CD4-positive, alpha-beta T cell treated with Interleukin-10 for 1 hour (primary cell): ENCODE measurements around the gene CCBE1.

Experiments used
- DNase-seq: peaks from one replicate; pipeline ENCODE4 v3.0.0-alpha.2; 2020

Gene CCBE1

DNA sequence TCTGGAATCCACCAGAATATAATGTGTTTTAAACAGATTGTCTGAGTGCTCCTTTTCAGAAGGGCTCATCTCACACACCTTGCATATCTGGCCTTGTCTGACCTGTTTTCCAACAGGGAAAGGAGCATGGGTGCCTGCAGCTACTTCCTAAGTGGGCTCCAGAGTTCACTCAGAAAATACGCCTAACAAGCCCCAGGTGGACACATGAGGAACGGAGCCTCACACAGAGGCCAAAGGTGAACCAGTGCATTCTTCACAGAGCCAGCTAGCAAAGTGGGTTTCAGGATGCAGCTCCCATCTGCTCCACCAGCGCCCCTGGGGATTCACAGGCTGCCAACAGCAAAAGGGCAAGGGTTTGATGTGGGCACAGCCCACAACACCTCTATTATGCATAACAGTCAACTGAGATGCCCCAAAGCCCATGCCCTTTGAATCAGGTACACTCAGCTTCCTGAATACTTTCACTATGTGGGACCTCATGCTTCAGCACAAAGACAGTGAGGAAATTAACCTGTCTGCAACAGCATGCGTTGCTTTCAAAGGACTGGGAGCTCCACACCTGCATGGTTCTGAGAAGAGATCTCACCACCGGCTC, 86.6 kb downstream of the CCBE1 start:
- no peak for DNase-seq

DNA sequence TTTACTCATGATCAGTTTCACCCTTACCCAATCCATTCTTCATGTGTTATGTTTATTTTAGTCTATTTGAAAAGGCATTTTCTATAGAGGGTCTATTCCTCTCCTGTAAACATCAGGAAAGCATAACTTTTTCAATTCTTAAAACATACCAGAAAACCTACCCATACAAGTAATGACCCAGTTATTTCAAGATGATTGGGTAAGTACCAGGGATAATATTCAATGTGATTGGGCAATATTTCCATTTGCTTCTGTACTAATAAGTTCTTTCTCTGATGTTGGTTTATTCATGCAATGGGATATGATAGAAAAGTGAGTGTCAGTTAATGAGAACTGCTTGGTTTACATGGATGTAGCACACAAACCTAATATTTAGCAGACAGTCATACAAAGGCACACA, 87.6 kb downstream of the CCBE1 start:
- DNase-seq = no peak

DNA sequence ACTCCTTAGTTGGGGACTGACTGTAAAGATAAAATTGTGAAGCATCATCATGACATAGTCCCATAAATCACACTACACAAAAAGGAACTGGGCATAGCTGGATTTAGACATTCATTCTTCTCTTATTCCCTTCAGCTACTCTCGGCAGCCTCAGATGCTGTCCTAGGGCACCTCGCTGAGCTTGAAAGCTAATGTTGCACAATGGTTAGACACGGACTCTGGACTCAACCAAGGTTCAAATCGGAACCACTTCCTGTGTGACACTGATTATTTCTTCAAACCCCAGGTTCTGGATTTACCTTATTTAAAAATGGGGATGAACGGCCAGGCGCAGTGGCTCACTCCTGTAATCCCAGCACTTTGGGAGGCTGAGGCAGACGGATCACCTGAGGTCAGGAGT, 89.8 kb downstream of the CCBE1 start:
- no peak for DNase-seq

GRCh38 chr18:59607078-59607379, 90.2 kb downstream of the CCBE1 start:
- no peak for DNase-seq

DNA sequence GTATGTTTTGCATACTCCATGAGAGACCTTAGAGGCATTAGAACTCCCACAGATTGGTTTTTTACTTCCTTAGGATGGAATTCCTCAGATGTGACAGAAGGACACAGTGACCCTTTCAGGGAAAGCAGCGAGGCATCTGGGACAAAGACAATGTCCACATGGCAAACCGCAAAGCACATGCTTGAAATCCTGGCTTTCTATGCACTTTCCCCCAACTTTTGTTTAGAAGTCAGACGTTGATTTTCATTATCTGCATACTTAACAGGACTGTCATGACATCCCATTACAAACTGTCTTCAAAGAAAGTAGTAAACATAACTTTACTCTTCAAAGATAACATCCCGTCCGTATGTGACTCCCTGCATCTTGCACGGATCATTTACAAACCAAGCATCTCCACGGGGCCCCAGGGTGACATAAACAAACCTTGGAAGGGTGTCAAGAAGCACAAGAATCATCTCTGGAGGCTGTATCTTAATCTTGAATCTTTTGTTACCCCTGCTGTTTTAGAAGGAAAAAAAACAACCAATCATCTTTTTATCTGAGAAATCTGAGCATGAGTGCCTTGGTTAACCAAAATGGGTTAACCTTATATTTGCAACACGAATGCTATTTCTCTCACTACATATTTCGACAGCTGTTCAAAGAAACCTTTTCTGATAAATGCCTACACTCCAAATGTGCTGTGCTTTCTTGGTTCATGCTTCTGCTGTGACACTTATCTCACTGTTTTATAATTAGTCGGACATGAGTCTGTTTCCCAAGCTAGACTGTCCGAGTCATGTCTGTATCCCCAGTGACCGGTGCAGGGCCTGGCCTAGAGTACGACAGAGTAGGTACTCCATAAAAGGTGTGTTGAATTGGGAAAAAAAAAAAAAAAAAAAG, 90.8 kb downstream of the CCBE1 start:
- DNase-seq = no peak

DNA sequence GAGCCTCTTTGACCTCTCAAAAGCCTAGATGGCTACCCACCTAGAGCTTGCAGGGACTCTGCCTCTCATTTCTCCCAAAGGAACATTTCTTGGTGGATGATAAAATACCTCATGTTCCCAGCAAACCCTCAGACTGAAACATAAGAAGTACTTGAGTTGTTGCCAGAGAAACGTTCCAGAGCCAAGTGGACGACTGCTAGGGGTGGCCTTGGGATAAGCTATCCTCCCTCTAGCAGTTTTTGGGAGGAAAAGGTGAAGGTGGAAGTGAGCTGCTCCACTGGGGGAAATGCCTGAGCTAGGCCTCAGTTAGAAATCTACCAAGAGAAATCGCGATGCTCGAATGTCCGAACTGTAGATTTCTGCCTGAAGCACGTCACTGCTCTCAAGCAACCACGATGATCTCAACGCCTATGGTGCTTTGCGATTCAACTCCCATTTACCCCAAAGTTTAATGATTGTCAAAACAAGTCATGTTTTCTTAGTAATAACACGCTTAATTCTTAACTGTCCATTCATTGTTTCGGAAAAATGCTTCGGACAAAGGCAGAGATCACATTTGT, 91.5 kb downstream of the CCBE1 start:
- no peak for DNase-seq

DNA sequence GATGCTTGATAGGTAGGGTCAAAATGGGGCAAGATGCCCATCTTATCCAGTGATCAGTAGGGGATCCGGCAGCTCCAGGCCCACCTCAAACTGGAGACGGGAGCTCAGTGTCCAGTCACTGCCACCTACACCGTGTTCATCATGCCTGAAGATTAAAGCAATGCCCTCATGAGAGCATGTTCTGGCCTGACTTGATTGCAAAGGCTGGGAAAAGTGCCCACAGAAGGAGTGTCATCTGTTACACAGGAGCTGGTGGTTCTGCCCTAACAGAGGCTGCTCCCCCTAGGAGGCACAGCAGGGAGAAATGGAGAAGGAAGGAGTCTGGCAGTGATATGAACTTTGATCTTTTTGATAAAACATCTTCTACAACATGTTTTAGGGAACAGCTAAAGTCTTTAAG, 92.3 kb downstream of the CCBE1 start:
- no peak for DNase-seq

- no peak for DNase-seq
Observed at GRCh38 chr18:59597049-59597448, 100.2 kb downstream of the CCBE1 start.

- no peak for DNase-seq
Observed at GRCh38 chr18:59593291-59593717, 103.9 kb downstream of the CCBE1 start.

DNA sequence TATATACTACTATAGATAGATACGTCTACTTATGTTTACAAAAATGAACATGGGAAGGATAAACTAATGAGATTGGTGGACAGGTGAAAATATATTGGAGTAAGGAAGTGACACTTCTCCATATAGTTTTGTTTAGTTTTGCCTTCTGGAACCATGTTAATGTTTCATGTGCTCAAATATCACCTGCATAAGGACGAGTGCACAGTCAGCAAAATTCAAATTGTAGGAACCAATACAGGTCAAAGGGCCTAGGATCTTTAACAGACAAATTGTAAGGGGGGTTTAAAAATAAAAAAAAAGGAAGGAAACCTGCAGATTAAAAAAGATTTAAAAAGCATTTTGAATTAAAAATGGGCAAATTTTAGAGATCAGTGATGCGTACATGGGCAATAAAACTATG, 104.6 kb downstream of the CCBE1 start:
- DNase-seq = no peak

DNA sequence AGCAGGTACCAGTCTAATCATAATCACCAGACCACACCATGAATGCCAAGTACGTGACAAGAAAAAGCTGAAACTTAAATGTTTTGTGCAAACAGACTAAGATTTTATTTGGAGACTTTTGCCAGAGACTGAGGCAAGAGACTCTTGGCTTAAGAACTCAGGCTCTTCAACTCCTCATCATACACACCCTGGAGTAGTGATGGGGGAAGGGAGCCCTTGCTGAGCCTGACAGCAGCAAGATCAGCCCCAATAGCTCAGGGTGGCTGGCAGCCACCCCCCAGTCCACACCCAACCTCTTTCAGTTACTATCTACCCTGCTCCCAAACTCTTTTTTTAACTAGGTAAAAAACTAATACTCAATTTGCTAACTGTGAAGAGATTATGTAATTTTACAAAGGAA, 114.8 kb downstream of the CCBE1 start:
- DNase-seq = no peak

DNA sequence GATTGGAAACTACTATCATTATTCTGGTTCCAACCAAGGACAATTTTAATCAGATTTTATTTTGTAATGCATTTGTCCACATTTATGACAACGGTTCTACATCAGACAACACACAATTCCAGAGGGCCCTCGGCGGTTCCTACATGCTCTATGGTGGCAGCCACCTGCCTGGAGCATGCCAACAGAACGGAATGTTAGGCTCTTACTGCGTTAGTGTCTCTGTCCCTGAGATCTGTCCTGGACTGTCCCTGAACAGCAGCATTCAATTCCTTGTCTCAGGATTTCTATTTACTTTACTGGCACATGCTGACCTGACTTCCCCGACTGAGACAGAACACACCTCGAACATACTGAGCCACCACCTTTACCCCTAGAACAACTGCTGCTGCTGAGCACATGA, 117.7 kb downstream of the CCBE1 start:
- DNase-seq = no peak

- no peak for DNase-seq
Observed at GRCh38 chr18:59577386-59577655, 119.9 kb downstream of the CCBE1 start.

DNA sequence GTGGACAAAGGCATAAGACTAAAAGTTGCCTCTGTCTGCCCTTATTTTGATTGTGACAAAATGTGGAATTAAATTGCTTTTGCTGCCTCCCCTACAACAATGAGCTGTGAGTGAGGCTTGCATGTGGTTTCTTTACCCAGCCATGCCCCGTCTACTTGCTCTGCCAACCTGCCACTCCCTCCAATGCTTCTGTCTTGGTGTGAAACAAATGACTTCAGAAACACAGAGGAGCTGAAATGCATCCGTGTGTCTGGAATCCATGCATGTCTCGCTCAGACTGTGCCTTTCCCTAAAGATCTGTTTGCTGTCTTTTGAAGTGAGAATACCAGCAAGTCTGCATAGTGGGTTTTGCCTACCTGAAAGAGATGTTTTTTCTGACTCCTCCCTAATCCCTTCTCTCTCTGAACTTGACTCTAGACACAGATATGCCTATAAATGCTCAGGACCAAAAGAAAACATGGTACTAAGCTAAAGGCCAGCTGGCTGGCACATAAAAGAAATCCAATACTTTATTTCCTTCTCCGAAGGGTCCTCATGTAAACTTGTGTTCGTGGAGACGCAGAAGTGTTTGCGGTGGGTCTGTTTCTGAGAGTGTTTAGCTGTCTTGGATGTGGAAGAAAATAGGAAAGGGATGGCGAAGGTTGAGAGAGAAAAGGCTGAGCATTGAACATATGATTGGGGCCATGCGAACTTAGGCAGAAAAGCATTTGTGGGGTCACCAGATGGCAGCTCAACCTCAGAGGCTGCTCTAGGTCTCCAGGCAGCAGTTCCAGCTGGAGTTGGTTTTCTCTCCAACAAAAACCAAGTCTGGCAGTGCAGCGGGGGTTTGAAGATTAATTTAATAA, 120.5 kb downstream of the CCBE1 start:
- no peak for DNase-seq

DNA sequence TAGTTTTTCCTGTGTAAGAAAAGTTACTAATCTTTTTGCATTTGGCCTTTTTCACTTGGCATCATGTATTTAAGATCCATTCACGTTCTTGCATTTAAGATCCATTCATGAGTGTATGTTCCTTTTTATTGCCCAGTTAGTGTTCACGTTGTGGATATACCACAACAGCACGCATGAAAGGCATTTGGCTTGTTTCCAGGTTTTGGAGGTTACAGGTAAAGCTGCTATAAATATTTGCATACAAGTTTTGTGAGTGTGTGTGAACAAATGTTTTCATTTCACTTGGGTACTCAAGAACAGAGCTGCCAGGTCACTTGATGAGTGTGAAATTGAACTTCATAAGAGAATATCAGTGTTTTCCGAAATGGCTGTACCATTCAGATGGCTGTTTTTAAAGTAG, 121.2 kb downstream of the CCBE1 start:
- DNase-seq = no peak

DNA sequence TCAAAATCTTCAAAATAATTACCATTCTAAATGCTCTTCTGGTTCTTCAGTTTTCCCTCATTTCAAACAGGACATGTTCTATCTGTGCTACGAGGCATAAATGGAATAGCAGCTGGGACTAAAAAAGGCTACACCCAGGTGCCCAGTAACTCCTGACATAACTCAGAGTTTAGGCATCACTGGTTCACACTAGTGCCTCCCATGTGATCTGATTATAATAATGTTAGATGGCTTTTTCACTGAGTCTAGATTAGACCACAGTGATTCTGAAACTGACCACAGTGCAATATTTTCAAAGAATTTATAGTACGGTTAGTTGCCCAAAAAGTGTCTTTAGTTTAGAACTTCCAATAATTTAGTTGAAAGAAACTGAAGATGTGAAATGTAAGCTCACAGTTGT, 123.3 kb downstream of the CCBE1 start:
- no peak for DNase-seq

DNA sequence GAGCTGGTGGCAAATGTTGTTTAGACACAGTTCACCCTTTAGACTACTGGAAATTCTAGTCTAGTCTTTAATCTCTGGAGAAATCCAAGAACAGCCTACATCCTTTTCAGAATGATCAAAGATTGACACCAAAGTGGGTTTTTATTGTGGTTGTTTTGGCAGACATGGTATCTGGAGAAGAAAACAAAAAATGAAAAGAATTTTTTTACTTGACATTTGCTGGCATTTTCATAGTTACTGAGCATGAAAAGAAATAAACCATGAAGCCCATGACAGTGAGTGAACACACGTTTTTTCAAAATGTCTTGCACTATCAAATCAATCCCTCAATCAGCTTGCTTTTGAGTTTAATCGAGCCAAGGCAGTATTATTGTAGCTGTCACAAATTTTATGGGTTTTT, 125.3 kb downstream of the CCBE1 start:
- DNase-seq = no peak

GRCh38 chr18:59570796-59571195, 126.4 kb downstream of the CCBE1 start:
- no peak for DNase-seq

DNA sequence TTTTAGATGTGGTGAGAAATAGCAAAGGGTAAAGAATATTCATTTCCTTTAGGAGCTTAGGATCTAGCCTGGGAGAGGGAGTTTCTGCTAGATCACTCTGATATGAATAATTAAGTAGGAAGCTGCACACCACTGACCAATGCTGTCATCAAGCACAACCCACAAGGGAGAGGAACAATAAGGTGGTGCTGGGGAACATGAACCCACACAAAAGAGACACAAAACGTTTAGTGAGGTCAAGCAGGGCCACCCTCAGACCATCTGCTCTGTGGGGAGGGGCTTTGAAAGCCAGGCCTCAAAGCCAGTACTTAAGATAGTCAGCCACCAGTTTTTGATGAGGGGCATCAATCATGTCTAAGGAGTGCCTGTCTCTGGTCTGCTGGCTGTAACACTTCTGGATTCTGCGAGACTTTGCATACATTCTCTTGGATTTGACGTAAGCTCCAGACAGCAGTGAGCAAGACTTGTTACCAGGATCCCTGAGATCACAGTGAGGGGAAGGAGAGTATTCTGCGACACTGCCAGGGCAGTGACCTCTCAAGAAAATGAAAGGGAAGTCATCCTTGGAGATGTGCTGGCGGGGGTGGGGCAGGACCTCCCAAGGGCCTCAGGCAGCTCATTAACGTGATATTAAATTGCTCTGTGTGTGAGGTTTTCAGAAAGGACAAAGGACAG, 127.0 kb downstream of the CCBE1 start:
- DNase-seq = no peak

DNA sequence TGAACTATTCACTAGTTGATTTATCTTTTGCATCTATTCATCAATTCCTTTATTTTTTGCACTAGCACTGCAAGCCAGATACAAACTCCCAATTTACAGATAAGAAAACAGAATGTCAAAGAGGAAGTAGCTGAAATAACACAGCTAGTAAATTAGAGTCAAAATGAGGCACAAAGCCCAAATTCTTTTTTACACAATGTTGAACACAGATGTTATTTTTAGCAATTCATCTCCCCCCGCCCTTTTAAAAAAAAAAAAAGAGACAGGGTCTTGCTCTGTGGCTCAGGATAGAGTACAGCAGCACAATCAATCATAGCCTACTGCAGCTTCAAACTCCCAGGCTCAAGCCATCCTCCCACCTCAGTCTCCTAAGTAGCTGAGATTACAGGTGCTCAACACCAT, 127.8 kb downstream of the CCBE1 start:
- DNase-seq = no peak

DNA sequence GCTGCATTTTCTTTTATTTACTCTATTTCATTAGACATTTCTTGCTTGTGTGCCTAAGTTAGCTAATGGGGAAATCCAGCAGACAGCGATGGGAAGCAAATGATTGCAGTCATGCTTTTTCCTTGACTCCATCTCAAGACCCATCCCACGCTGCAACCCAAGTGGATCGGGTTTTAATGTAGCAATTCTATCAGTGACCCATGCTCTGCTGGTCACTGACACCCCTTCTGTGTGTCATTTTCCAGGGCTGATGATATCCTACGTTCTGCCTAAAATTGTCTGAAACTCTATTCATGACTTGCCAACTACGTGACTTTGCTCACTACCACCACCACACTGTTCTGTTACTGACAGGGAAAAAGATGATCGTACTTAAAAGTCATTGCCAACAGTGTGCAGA, 129.8 kb downstream of the CCBE1 start:
- no peak for DNase-seq

GRCh38 chr18:59566533-59566971, 130.7 kb downstream of the CCBE1 start:
- DNase-seq = no peak

GRCh38 chr18:59565957-59566356, 131.3 kb downstream of the CCBE1 start:
- no peak for DNase-seq
